Keratinocyte (primary cell): ENCODE measurements around the gene CHMP6. TPM values are rescaled to one million over a fixed set of nuclear protein-coding genes. Genes with fewer than 3 reads are reported as not detected.

Experiments used
- DNase-seq: peaks from one replicate; pipeline ENCODE4 v3.0.0-alpha.2; 2011; ENCODE audit warnings: low read depth, missing footprints, low spot score
- FAIRE-seq: peaks from 2 replicates; lab custom pipeline; 2011; peaks lifted over from hg19 to GRCh38; lab: Jason Lieb, UNC
- H2AFZ ChIP-seq: 2 replicates; pipeline ENCODE4 v1.6.0; 2012; ENCODE audit warnings: low read length, control low read depth, inconsistent platforms; ENCODE audit not compliant: control insufficient read depth
- H3K27ac ChIP-seq: 2 replicates; pipeline ENCODE4 v1.5.1; 2011; ENCODE audit warnings: low read length; ENCODE audit not compliant: control insufficient read depth, insufficient read depth
- H3K27me3 ChIP-seq: 3 replicates; pipeline ENCODE4 v1.6.0; 2011; ENCODE audit warnings: low read length; ENCODE audit not compliant: control insufficient read depth, insufficient read depth; ENCODE audit errors: extremely low read depth
- H3K36me3 ChIP-seq, 2 experiments: 2 replicates in 1 of 2; 3 replicates in 1 of 2; pipeline ENCODE4 v1.5.1; 2011; ENCODE audit warnings: low read length in 2 of 2, mild to moderate bottlenecking in 1 of 2; ENCODE audit not compliant: control insufficient read depth in 2 of 2, insufficient read depth in 2 of 2; ENCODE audit errors: extremely low read depth in 1 of 2
- H3K4me1 ChIP-seq: 3 replicates; pipeline ENCODE4 v1.5.1; 2011; ENCODE audit warnings: low read length; ENCODE audit not compliant: control insufficient read depth, insufficient read depth; ENCODE audit errors: extremely low read depth
- H3K4me2 ChIP-seq: 3 replicates; pipeline ENCODE4 v1.6.0; 2011; ENCODE audit warnings: low read depth, low read length; ENCODE audit not compliant: control insufficient read depth, insufficient read depth; ENCODE audit errors: extremely low read depth
- H3K4me3 ChIP-seq, 3 experiments: fragments of 200-600 bp in 1 of 3; sonication (generic) in 1 of 3; 2 replicates in 2 of 3; 3 replicates in 1 of 3; pipeline ENCODE4 v1.5.1; 2011 to 2016; ENCODE audit warnings: low read length in 3 of 3, mild to moderate bottlenecking in 3 of 3, control low read depth in 2 of 3, inconsistent platforms in 1 of 3, low read depth in 1 of 3, mixed read lengths in 1 of 3, mixed run types in 1 of 3, moderate library complexity in 1 of 3; ENCODE audit not compliant: control insufficient read depth in 2 of 3, insufficient read depth in 2 of 3; ENCODE audit errors: extremely low read depth in 1 of 3
- H3K79me2 ChIP-seq: 2 replicates; pipeline ENCODE4 v1.6.0; 2012; ENCODE audit warnings: low read length; ENCODE audit not compliant: control insufficient read depth, insufficient read depth
- H3K9ac ChIP-seq: 3 replicates; pipeline ENCODE4 v1.6.0; 2011; ENCODE audit warnings: low read length; ENCODE audit not compliant: control insufficient read depth, insufficient read depth; ENCODE audit errors: extremely low read depth
- H3K9me1 ChIP-seq: 3 replicates; pipeline ENCODE4 v1.6.0; 2011; ENCODE audit warnings: low read length; ENCODE audit not compliant: control insufficient read depth, insufficient read depth; ENCODE audit errors: extremely low read depth
- H3K9me3 ChIP-seq: 2 replicates; pipeline ENCODE4 v1.5.1; 2012; ENCODE audit warnings: low read depth, low read length; ENCODE audit not compliant: control insufficient read depth
- H4K20me1 ChIP-seq: 3 replicates; pipeline ENCODE4 v1.6.0; 2011; ENCODE audit warnings: low read length; ENCODE audit not compliant: control insufficient read depth, insufficient read depth; ENCODE audit errors: extremely low read depth
- EZH2 ChIP-seq: IDR thresholded peaks from one replicate; pipeline ENCODE4 v1.6.1; 2012; ENCODE audit warnings: inconsistent platforms, mild to moderate bottlenecking, low read length, moderate library complexity
- dilution Hi-C: fragments of 300-500 bp; cut with MboI; formaldehyde crosslinking; loops from one replicate; pipeline ENCODE4 v1.7.0; 2020; ENCODE audit warnings: low sequenced_read_pairs; ENCODE audit not compliant: extremely low pct_ligation_motif_present
- polyA plus RNA-seq, 5 experiments: library from polyadenylated mRNA; depleted of rRNA in 3 of 5; stranded (reverse) in 3 of 5; stranded (forward) in 1 of 5; unstranded in 1 of 5; fragments of >200 nt; gene quantifications; 1 replicate in 1 of 5; 2 replicates in 3 of 5; 3 replicates in 1 of 5; pipeline versions ENCODE4 v1.2.1 to v1.2.3, GENCODE V29; 2011 to 2012; ENCODE audit warnings: missing spikeins in 2 of 5, low read depth in 1 of 5, low replicate concordance in 1 of 5
- TF ChIP-seq, protein P1 (sequence below), 3 experiments: IDR thresholded peaks in 1 of 3; conservative IDR thresholded peaks in 1 of 3; optimal IDR thresholded peaks in 1 of 3; 2 replicates in 2 of 3; 3 replicates in 1 of 3; pipeline versions ENCODE3 to v1.5.1; 2011; ENCODE audit warnings: low read length in 3 of 3, mild to moderate bottlenecking in 3 of 3, moderate library complexity in 2 of 3, control low read depth in 1 of 3, inconsistent platforms in 1 of 3; ENCODE audit not compliant: insufficient read depth in 2 of 3; ENCODE audit errors: extremely low read depth in 1 of 3

The CHMP6 gene
- polyA plus RNA-seq, 1 donor (not counting 4 experiments of a cell fraction or from before 2014, with no cell fraction given): 20.9 TPM

DNA sequence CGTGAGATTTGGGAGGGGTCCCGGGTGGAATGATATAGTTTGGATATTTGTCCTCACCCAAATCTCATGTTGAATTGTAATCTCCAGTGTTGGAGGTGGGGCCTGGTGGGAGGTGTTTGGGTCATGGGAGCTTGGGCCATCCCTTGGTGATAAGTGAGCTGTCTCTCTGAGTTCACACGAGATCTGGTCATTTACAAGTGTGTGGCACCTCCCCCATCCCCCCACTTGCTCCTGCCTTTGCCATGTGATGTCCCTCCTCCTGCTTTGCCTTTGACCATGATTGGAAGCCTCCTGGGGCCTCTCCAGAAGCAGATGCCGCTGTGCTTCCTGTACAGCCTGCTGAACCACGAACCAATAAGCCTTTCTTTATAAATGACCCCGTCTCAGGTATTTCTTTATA is 22.0 kb downstream of the CHMP6 start:
- H4K20me1 ChIP-seq: no peaks in the 10 kb centered on the region

DNA sequence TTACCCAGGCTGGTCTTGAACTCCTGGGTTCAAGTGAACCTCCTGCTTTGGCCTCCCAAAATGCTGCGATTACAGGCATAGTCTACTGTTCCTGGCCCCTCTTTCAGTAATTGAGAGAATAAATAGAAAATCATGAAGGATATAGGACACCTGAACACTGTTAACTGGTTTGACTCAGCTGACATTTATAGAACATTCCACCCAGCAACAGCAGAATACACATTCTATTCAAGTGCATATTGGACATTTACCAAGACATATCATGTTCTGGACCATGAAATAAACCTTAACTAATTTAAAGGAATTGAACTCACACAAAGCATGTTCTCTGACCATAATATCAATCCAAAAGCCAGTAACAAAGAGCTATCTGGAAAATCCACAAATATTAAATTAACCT is 23.5 kb downstream of the CHMP6 start:
- Histone ChIP-seq H3K36me3 (no peaks in the 10 kb centered on the region), H4K20me1 (no peaks in the 10 kb centered on the region), H3K9me1 (no peaks in the 10 kb centered on the region), H3K27ac (no peak overlapping the region), H3K4me3 (no peak overlapping the region), H3K4me1 (peaks cover 10% of the 10 kb centered on the region), H3K9ac (no peak overlapping the region), H3K79me2 (no peaks in the 10 kb centered on the region), H3K4me2 (no peak overlapping the region), H3K27me3 (no peaks in the 10 kb centered on the region), H2AFZ (no peak overlapping the region), H3K9me3 (peaks cover 8% of the 10 kb centered on the region)
- no peak for FAIRE-seq
- no peak for TF ChIP-seq EZH2
- TF ChIP-seq, protein P1, sequence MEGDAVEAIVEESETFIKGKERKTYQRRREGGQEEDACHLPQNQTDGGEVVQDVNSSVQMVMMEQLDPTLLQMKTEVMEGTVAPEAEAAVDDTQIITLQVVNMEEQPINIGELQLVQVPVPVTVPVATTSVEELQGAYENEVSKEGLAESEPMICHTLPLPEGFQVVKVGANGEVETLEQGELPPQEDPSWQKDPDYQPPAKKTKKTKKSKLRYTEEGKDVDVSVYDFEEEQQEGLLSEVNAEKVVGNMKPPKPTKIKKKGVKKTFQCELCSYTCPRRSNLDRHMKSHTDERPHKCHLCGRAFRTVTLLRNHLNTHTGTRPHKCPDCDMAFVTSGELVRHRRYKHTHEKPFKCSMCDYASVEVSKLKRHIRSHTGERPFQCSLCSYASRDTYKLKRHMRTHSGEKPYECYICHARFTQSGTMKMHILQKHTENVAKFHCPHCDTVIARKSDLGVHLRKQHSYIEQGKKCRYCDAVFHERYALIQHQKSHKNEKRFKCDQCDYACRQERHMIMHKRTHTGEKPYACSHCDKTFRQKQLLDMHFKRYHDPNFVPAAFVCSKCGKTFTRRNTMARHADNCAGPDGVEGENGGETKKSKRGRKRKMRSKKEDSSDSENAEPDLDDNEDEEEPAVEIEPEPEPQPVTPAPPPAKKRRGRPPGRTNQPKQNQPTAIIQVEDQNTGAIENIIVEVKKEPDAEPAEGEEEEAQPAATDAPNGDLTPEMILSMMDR (optimal IDR thresholded peaks at IDR 0.05 in 1 of 3, IDR thresholded peaks at IDR 0.05 in 1 of 3, conservative IDR thresholded peaks at IDR 0.05 in 1 of 3; ENCODE audit: extremely low read depth in 1 of 3, insufficient read depth in 2 of 3, low read length in 3 of 3): no peak
- DNase-seq: no peak
- dilution Hi-C loops: no loop called here

More for the DNA sequence above, 22.0 kb downstream of the CHMP6 start:
- no peak overlapping the region for H3K4me2 ChIP-seq
- dilution Hi-C loops: no loop called here
- H3K4me1 ChIP-seq: peaks cover 10% of the 10 kb centered on the region
- TF ChIP-seq EZH2: no peak
- TF ChIP-seq, protein P1 (optimal IDR thresholded peaks at IDR 0.05 in 1 of 3, IDR thresholded peaks at IDR 0.05 in 1 of 3, conservative IDR thresholded peaks at IDR 0.05 in 1 of 3; ENCODE audit: extremely low read depth in 1 of 3, insufficient read depth in 2 of 3, low read length in 3 of 3): no peak
- peaks cover 8% of the 10 kb centered on the region for H3K9me3 ChIP-seq
- DNase-seq (no peak), FAIRE-seq (no peak)
- H3K27ac ChIP-seq: no peak overlapping the region
- no peak overlapping the region for H2AFZ ChIP-seq
- H3K4me3 ChIP-seq: no peak overlapping the region
- H3K27me3 ChIP-seq: peaks cover 4% of the 10 kb centered on the region
- H3K9ac ChIP-seq: no peak overlapping the region
- no peaks in the 10 kb centered on the region for H3K9me1 ChIP-seq
- H3K36me3 ChIP-seq: no peaks in the 10 kb centered on the region
- H3K79me2 ChIP-seq: no peaks in the 10 kb centered on the region
